GM19239 (cell line): Measurements from ENCODE around the gene AGBL1.

Experiments used
- DNase-seq: peaks from one replicate; pipeline ENCODE4 v3.0.0; 2011; ENCODE audit warnings: low spot score; ENCODE audit not compliant: insufficient read length
- FAIRE-seq: peaks from 2 replicates; lab custom pipeline; 2011; peaks lifted over from hg19 to GRCh38; lab: Jason Lieb, UNC

Gene AGBL1

GRCh38 chr15:86620157-86620556, 540.5 kb downstream of the AGBL1 start:
- FAIRE-seq (no peak), DNase-seq (no peak)

- FAIRE-seq (no peak), DNase-seq (no peak)
Measured at GRCh38 chr15:86620641-86621349, 541.1 kb downstream of the AGBL1 start.

GRCh38 chr15:86623236-86623635, 543.6 kb downstream of the AGBL1 start:
- no peak for FAIRE-seq

GRCh38 chr15:86624261-86625036, 544.8 kb downstream of the AGBL1 start:
- DNase-seq: no peak
- FAIRE-seq: no peak

More at GRCh38 chr15:86623236-86623635, 543.6 kb downstream of the AGBL1 start:
- no peak for DNase-seq

- DNase-seq (no peak), FAIRE-seq (no peak)
Measured at GRCh38 chr15:86629409-86630356, 550.0 kb downstream of the AGBL1 start.

- no peak for FAIRE-seq
- DNase-seq: no peak
Measured at GRCh38 chr15:86630946-86631345, 551.3 kb downstream of the AGBL1 start.

GRCh38 chr15:86634146-86634545, 554.5 kb downstream of the AGBL1 start:
- DNase-seq (no peak), FAIRE-seq (no peak)

- DNase-seq (no peak), FAIRE-seq (no peak)
Measured at GRCh38 chr15:86634992-86635638, 555.4 kb downstream of the AGBL1 start.

- FAIRE-seq: no peak
- no peak for DNase-seq
Measured at GRCh38 chr15:86644339-86644738, 564.7 kb downstream of the AGBL1 start.

- DNase-seq: no peak
- no peak for FAIRE-seq
Measured at GRCh38 chr15:86645925-86646500, 566.3 kb downstream of the AGBL1 start.

- DNase-seq (no peak), FAIRE-seq (no peak)
Measured at GRCh38 chr15:86647810-86648440, 568.3 kb downstream of the AGBL1 start.

GRCh38 chr15:86649277-86649676, 569.6 kb downstream of the AGBL1 start:
- no peak for DNase-seq
- FAIRE-seq: no peak

- DNase-seq (no peak), FAIRE-seq (no peak)
Measured at GRCh38 chr15:86650094-86650493, 570.4 kb downstream of the AGBL1 start.

- FAIRE-seq (no peak), DNase-seq (no peak)
Measured at GRCh38 chr15:86653344-86654197, 573.9 kb downstream of the AGBL1 start.

GRCh38 chr15:86654501-86654900, 574.8 kb downstream of the AGBL1 start:
- DNase-seq (no peak), FAIRE-seq (no peak)

- FAIRE-seq: no peak
- no peak for DNase-seq
Measured at GRCh38 chr15:86657305-86657704, 577.6 kb downstream of the AGBL1 start.

- FAIRE-seq (no peak), DNase-seq (no peak)
Measured at GRCh38 chr15:86659724-86660411, 580.2 kb downstream of the AGBL1 start.

- DNase-seq (no peak), FAIRE-seq (no peak)
Measured at GRCh38 chr15:86661580-86661979, 581.9 kb downstream of the AGBL1 start.
